IMR-90 (cell line): ENCODE measurements around the gene CHM. TPM values are rescaled to one million over a fixed set of nuclear protein-coding genes. Genes with fewer than 3 reads are reported as not detected.
"Not testable (repeated sequence)": the region's sequence is repeated elsewhere in the genome, so short reads cannot be mapped to it uniquely, and the experiment has no call there.

Source experiments
- ATAC-seq: fragments of 200-7000 bp; cut with Tn5 transposase; 2 replicates; pipeline ENCODE4 v1.9.1; 2020; ENCODE audit warnings: low read depth, mild to moderate bottlenecking, moderate library complexity
- BruUV-seq: library from RNA; stranded (reverse); fragments of 400-500 nt; replicated peaks from 2 replicates; lab custom pipeline; 2021; lab: Mats Ljungman, UMichigan
- CTCF ChIA-PET: fragments of 300-600 bp; formaldehyde crosslinking; extraction: SDS; loops from one replicate; lab custom pipeline; 2021; ENCODE audit warnings: antibody characterized with exemption; lab: Yijun Ruan, JAX
- POLR2A ChIA-PET: fragments of 300-600 bp; sonication (Branson Sonifier 250); formaldehyde crosslinking; loops from one replicate; lab custom pipeline; 2022; ENCODE audit warnings: antibody characterized with exemption; ENCODE audit not compliant: unreplicated experiment; lab: Charles Lee
- DNase-seq: peaks from one replicate; pipeline ENCODE4 v3.0.0; 2013
- H2AFZ ChIP-seq: replicated peaks from 2 replicates; pipeline ENCODE3; 2013; ENCODE audit warnings: low read length, mild to moderate bottlenecking; ENCODE audit not compliant: poor library complexity
- H2AK5ac ChIP-seq: 2 replicates; pipeline ENCODE4 v1.6.1; 2013; ENCODE audit warnings: low read depth, low read length, inconsistent platforms
- H2AK9ac ChIP-seq: replicated peaks from 2 replicates; pipeline ENCODE3; 2013; ENCODE audit warnings: mild to moderate bottlenecking, low read depth, low read length, moderate library complexity; ENCODE audit not compliant: poor library complexity
- H2BK120ac ChIP-seq: 2 replicates; pipeline ENCODE4 v1.6.1; 2013; ENCODE audit warnings: low read depth, low read length, inconsistent platforms
- H2BK15ac ChIP-seq: 3 replicates; pipeline ENCODE4 v1.6.1; 2013; ENCODE audit warnings: low read depth, low read length, inconsistent platforms
- H2BK20ac ChIP-seq: 2 replicates; pipeline ENCODE4 v1.6.1; 2013; ENCODE audit warnings: low read depth, mild to moderate bottlenecking, inconsistent platforms, low read length, moderate library complexity
- H2BK5ac ChIP-seq: 2 replicates; pipeline ENCODE4 v1.6.1; 2013; ENCODE audit warnings: mild to moderate bottlenecking, low read depth, low read length, inconsistent platforms; ENCODE audit not compliant: poor library complexity, severe bottlenecking
- H3K14ac ChIP-seq: replicated peaks from 2 replicates; pipeline ENCODE4 v1.6.1; 2013; ENCODE audit warnings: low read depth, low read length, inconsistent platforms
- H3K18ac ChIP-seq: 2 replicates; pipeline ENCODE4 v1.6.1; 2013; ENCODE audit warnings: low read depth, low read length, control low read depth
- H3K23ac ChIP-seq: 2 replicates; pipeline ENCODE4 v1.6.1; 2013; ENCODE audit warnings: low read depth, low read length, inconsistent platforms
- H3K27ac ChIP-seq: 2 replicates; pipeline ENCODE4 v1.5.1; 2013; ENCODE audit warnings: mild to moderate bottlenecking, control low read depth, low read length; ENCODE audit not compliant: insufficient read depth
- H3K27me3 ChIP-seq: 2 replicates; pipeline ENCODE4 v1.6.1; 2013; ENCODE audit warnings: low read length; ENCODE audit not compliant: control insufficient read depth, insufficient read depth
- H3K36me3 ChIP-seq: 2 replicates; pipeline ENCODE4 v1.6.1; 2013; ENCODE audit warnings: low read length, mixed read lengths; ENCODE audit not compliant: control insufficient read depth, insufficient read depth
- H3K4ac ChIP-seq: 2 replicates; pipeline ENCODE4 v1.6.1; 2013; ENCODE audit warnings: low read depth, low read length, inconsistent platforms
- H3K4me1 ChIP-seq: 2 replicates; pipeline ENCODE4 v1.6.1; 2013; ENCODE audit warnings: low read length, mixed read lengths; ENCODE audit not compliant: control insufficient read depth, insufficient read depth
- H3K4me2 ChIP-seq: 2 replicates; pipeline ENCODE4 v1.6.1; 2013; ENCODE audit warnings: low read depth, mild to moderate bottlenecking, control low read depth, low read length, moderate library complexity
- H3K4me3 ChIP-seq: 2 replicates; pipeline ENCODE4 v1.5.1; 2013; ENCODE audit warnings: low read depth, mild to moderate bottlenecking, control low read depth, low read length, moderate library complexity; ENCODE audit not compliant: insufficient read depth
- H3K56ac ChIP-seq: 2 replicates; pipeline ENCODE4 v1.6.1; 2013; ENCODE audit warnings: low read length, inconsistent platforms; ENCODE audit not compliant: insufficient read depth; ENCODE audit errors: extremely low read depth
- H3K79me1 ChIP-seq, 2 experiments: 2 replicates each; pipeline ENCODE4 v1.6.1; 2013; ENCODE audit warnings: low read length in 2 of 2, inconsistent platforms in 1 of 2, low read depth in 1 of 2
- H3K9ac ChIP-seq: 2 replicates; pipeline ENCODE4 v1.6.1; 2013; ENCODE audit warnings: low read depth, low read length, control low read depth
- H3K9me1 ChIP-seq: 2 replicates; pipeline ENCODE4 v1.6.1; 2013; ENCODE audit warnings: low read length, inconsistent platforms; ENCODE audit not compliant: insufficient read depth
- H3K9me3 ChIP-seq: 2 replicates; pipeline ENCODE4 v1.6.1; 2013; ENCODE audit warnings: low read length; ENCODE audit not compliant: control insufficient read depth, insufficient read depth
- H4K20me1 ChIP-seq: 2 replicates; pipeline ENCODE4 v1.6.1; 2013; ENCODE audit warnings: low read length, inconsistent platforms; ENCODE audit not compliant: insufficient read depth
- H4K5ac ChIP-seq: 2 replicates; pipeline ENCODE4 v1.6.1; 2013; ENCODE audit warnings: mild to moderate bottlenecking, low read depth, low read length, control low read depth
- H4K8ac ChIP-seq, 2 experiments: 2 replicates each; pipeline ENCODE4 v1.6.1; 2013; ENCODE audit warnings: low read depth in 2 of 2, low read length in 2 of 2, control low read depth in 1 of 2, inconsistent platforms in 1 of 2
- H4K91ac ChIP-seq: 2 replicates; pipeline ENCODE4 v1.6.1; 2013; ENCODE audit warnings: low read depth, low read length, inconsistent platforms; ENCODE audit not compliant: insufficient read depth
- BHLHE40 ChIP-seq: fragments of 150-350 bp; IDR thresholded peaks from 2 replicates; pipeline ENCODE4 v1.6.1; 2016; ENCODE audit warnings: mild to moderate bottlenecking, low read depth, low read length
- CEBPB ChIP-seq: IDR thresholded peaks from 2 replicates; pipeline ENCODE4 v1.6.1; 2012; ENCODE audit warnings: low read depth, low read length, improper control_type of control experiment
- NFE2L2 ChIP-seq: fragments of 150-350 bp; IDR thresholded peaks from 2 replicates; pipeline ENCODE4 v1.6.1; 2016; ENCODE audit warnings: low read depth, mild to moderate bottlenecking, low read length
- RCOR1 ChIP-seq: IDR thresholded peaks from 2 replicates; pipeline ENCODE4 v1.6.1; 2012; ENCODE audit warnings: mild to moderate bottlenecking, low read length, improper control_type of control experiment; ENCODE audit not compliant: insufficient replicate concordance
- WGBS, 2 experiments: methylation state at CpG; one replicate each; pipeline versions ENCODE4 v1.1.5 to v1.1.7; 2013; ENCODE audit warnings: missing lambda C conversion rate in 2 of 2; ENCODE audit not compliant: insufficient read length in 1 of 2; ENCODE audit errors: extremely low coverage in 2 of 2; 5-methylcytosine and 5-hydroxymethylcytosine counted together
- dilution Hi-C: fragments of 300-500 bp; cut with HindIII; formaldehyde crosslinking; loops from one replicate; pipeline ENCODE4 v1.14.3; 2018; ENCODE audit warnings: low sequenced_read_pairs; ENCODE audit not compliant: unreplicated experiment
- in situ Hi-C: fragments of 300-500 bp; cut with MboI; formaldehyde crosslinking; loops from 3 replicates; pipeline ENCODE4 v1.14.3; 2019; ENCODE audit warnings: low sequenced_read_pairs, inconsistent platforms, mixed read lengths
- intact Hi-C: fragments of 100-400 bp; cut with micrococcal nuclease; formaldehyde crosslinking; loops from 2 replicates; pipeline ENCODE4 v1.10.0; 2022
- polyA plus RNA-seq, 3 experiments: library from polyadenylated mRNA; depleted of rRNA; stranded (reverse); fragments of >200 nt; gene quantifications; 2 replicates each; pipeline ENCODE4 v1.2.3, GENCODE V29; 2012; ENCODE audit warnings: low replicate concordance in 1 of 3
- total RNA-seq: library from RNA; depleted of rRNA; stranded (reverse); fragments of >200 nt; gene quantifications from 2 replicates; pipeline ENCODE4 v1.2.3, GENCODE V29; 2012

Gene CHM
- total and polyA plus RNA-seq, 2 of the 4 experiments (the other 2 are of a cell fraction) = 11.9 to 21.7 TPM

DNA sequence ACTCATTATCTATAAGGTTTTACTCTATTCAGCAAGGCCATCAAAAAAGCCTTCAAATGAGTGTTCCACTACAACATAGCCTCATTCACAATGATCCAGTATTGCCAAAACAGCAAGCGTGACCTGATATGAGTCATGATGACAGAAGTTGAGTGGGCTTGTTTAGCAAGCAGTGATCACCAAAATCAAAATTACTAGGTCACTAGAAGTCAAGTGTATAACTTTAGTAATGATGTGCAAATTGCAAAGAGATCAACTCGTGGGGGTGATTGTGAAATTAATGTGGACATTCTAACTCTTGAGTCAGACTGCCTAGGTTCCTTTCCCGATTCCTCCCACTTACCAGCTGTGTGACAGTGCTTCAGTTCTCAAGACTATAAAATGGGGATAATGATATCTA is 124.5 kb downstream of the CHM start:
- no TSS peak for BruUV-seq
- peak; percentile 84 for ATAC-seq
- dilution Hi-C loops = no loop called here
- CTCF ChIA-PET = no interaction called here
- Histone ChIP-seq H2BK15ac (no peak overlapping the region), H3K18ac (no peak overlapping the region), H2AK9ac (no peak overlapping the region), H4K8ac (no peak overlapping the region), H3K4me1 (no peaks in the 10 kb centered on the region), H2BK20ac (no peak overlapping the region), H3K36me3 (no peaks in the 10 kb centered on the region), H2AFZ (no peak overlapping the region), H3K14ac (no peak overlapping the region), H2AK5ac (no peak overlapping the region), H3K4ac (no peak overlapping the region), H3K56ac (no peak overlapping the region), H4K91ac (no peak overlapping the region), H3K27me3 (no peaks in the 10 kb centered on the region), H3K79me1 (peaks cover 0 to 3% of the 10 kb centered on the region in 2 experiments; a peak in 2 of 4 replicates), H3K9me3 (no peaks in the 10 kb centered on the region), H2BK5ac (no peak overlapping the region), H3K27ac (no peak overlapping the region), H4K5ac (no peak overlapping the region), H4K20me1 (no peaks in the 10 kb centered on the region), H3K9ac (no peak overlapping the region), H3K9me1 (no peaks in the 10 kb centered on the region), H2BK120ac (no peak overlapping the region), H3K4me2 (no peak overlapping the region), H3K4me3 (no peak overlapping the region), H3K23ac (no peak overlapping the region)
- POLR2A ChIA-PET = no interaction called here
- no CpG with 5 or more reads among the region's 3 CpGs for WGBS, 2 experiments
- in situ Hi-C loops = no loop called here
- intact Hi-C loops = no loop called here
- peak; percentile 91 for DNase-seq
- TF ChIP-seq CEBPB (peak; percentile 91), BHLHE40 (peak; percentile 81), NFE2L2 (0 out of 2 replicates have a peak, but pooled peaks have one; percentile 2), RCOR1 (no peak)

GRCh38 chrX:85916656-85917280 is 130.6 kb downstream of the CHM start:
- no CpG with 5 or more reads among the region's 2 CpGs for WGBS, 2 experiments

More at GRCh38 chrX:85916656-85917280, 130.6 kb downstream of the CHM start:
- H3K9ac ChIP-seq, H3K4me1 ChIP-seq, H3K36me3 ChIP-seq, H3K23ac ChIP-seq, POLR2A ChIA-PET, H2AK5ac ChIP-seq, H3K14ac ChIP-seq, H4K8ac ChIP-seq, intact Hi-C loops, H3K18ac ChIP-seq, H2BK15ac ChIP-seq, ATAC-seq, H2BK5ac ChIP-seq, H2AK9ac ChIP-seq, H3K27me3 ChIP-seq, H2AFZ ChIP-seq, CTCF ChIA-PET, H3K4me3 ChIP-seq, H4K20me1 ChIP-seq, H3K56ac ChIP-seq, H3K9me3 ChIP-seq, H3K4me2 ChIP-seq, H4K5ac ChIP-seq, H3K9me1 ChIP-seq, H3K27ac ChIP-seq, in situ Hi-C loops, H4K91ac ChIP-seq, H2BK20ac ChIP-seq, BruUV-seq, dilution Hi-C loops, H3K4ac ChIP-seq, H2BK120ac ChIP-seq, H3K79me1 ChIP-seq: not testable (repeated sequence)
- peak; percentile 7 for DNase-seq
